Tibial artery (tissue), 4 donors: Measurements from ENCODE around the gene MAN1C1.

Experiments used
- DNase-seq, 2 donors: peaks; one replicate each; pipeline ENCODE4 v3.0.0-alpha.2; 2019
- H3K27ac ChIP-seq, 2 donors: fragments of 200-600 bp; sonication (generic) in 1 of 2; 1 replicate in 1 of 2; 2 replicates in 1 of 2; pipeline ENCODE4 v1.5.1; 2018 to 2019; ENCODE audit warnings: mild to moderate bottlenecking in 1 of 2
- H3K27me3 ChIP-seq, 2 donors: fragments of 200-600 bp; sonication (generic) in 1 of 2; one replicate each; pipeline versions ENCODE4 v1.5.1 to v1.6.0; 2016 to 2019
- H3K36me3 ChIP-seq, 3 donors: fragments of 200-600 bp; sonication (generic) in 2 of 3; one replicate each; pipeline ENCODE4 v1.5.1; 2016 to 2019; ENCODE audit warnings: mild to moderate bottlenecking in 2 of 3
- H3K4me1 ChIP-seq, 4 donors: fragments of 200-600 bp; sonication (generic) in 2 of 4; 1 replicate in 3 of 4; 2 replicates in 1 of 4; pipeline ENCODE4 v1.5.1; 2016 to 2019
- H3K4me3 ChIP-seq, 2 donors: fragments of 200-600 bp; sonication (generic) in 1 of 2; 1 replicate in 1 of 2; 2 replicates in 1 of 2; pipeline ENCODE4 v1.5.1; 2018 to 2019; ENCODE audit warnings: mild to moderate bottlenecking in 2 of 2
- H3K9me3 ChIP-seq, 3 donors: fragments of 200-600 bp; sonication (generic) in 1 of 3; one replicate each; pipeline ENCODE4 v1.5.1; 2016 to 2019
- CTCF ChIP-seq, 2 experiments: fragments of 200-600 bp in 1 of 2; fragments of 450-650 bp in 1 of 2; IDR thresholded peaks; one replicate each; pipeline ENCODE4 v1.5.1; 2017 to 2019; ENCODE audit warnings: antibody characterized with exemption in 2 of 2, mild to moderate bottlenecking in 1 of 2, moderate library complexity in 1 of 2
- intact Hi-C: fragments of 100-400 bp; cut with DNase I; formaldehyde crosslinking; loops from one replicate; pipeline ENCODE4 v1.15.0; 2023; ENCODE audit warnings: low total_unique reads

The MAN1C1 gene

DNA sequence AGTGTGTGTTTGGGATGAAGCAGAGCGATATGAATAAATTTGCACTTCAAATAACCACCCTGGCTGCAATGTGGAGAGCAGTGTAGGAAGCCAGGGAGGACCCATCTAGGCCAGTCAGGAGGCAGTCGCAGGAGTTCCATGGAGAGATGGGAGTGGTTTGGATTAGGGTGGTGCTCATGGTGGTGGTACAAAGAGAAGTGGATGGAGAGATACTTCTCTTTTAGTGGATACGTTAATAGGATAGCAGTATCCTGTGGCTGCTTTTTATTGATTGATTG is 58.2 kb downstream of the MAN1C1 start:
- no peaks in the 10 kb centered on the region for H3K36me3 ChIP-seq
- no peaks in the 10 kb centered on the region for H3K27me3 ChIP-seq
- no peak overlapping the region for H3K4me3 ChIP-seq
- H3K4me1 ChIP-seq: no peaks in the 10 kb centered on the region
- no peak overlapping the region for H3K27ac ChIP-seq
- intact Hi-C loops: no loop called here
- H3K9me3 ChIP-seq: no peaks in the 10 kb centered on the region
- no peak for TF ChIP-seq CTCF (IDR thresholded peaks at IDR 0.05)
- no peak for DNase-seq

GRCh38 chr1:25675729-25676476 is 59.3 kb downstream of the MAN1C1 start:
- TF ChIP-seq CTCF (IDR thresholded peaks at IDR 0.05): no peak
- Histone ChIP-seq H3K4me1 (no peaks in the 10 kb centered on the region), H3K4me3 (no peak overlapping the region), H3K36me3 (no peaks in the 10 kb centered on the region), H3K27ac (no peak overlapping the region), H3K9me3 (no peaks in the 10 kb centered on the region), H3K27me3 (no peaks in the 10 kb centered on the region)
- intact Hi-C loops: no loop called here
- peak in 1 of 2 donors; percentile 25 for DNase-seq

GRCh38 chr1:25676488-25676887 is 59.9 kb downstream of the MAN1C1 start:
- Histone ChIP-seq H3K27me3 (no peaks in the 10 kb centered on the region), H3K4me1 (no peaks in the 10 kb centered on the region), H3K36me3 (no peaks in the 10 kb centered on the region), H3K4me3 (no peak overlapping the region), H3K27ac (no peak overlapping the region), H3K9me3 (no peaks in the 10 kb centered on the region)
- intact Hi-C loops: no loop called here
- peak; percentile 38 to 49 for DNase-seq
- TF ChIP-seq CTCF (IDR thresholded peaks at IDR 0.05): no peak

- Histone ChIP-seq H3K4me1 (no peaks in the 10 kb centered on the region), H3K9me3 (no peaks in the 10 kb centered on the region), H3K4me3 (no peak overlapping the region), H3K36me3 (no peaks in the 10 kb centered on the region), H3K27me3 (no peaks in the 10 kb centered on the region), H3K27ac (no peak overlapping the region)
- DNase-seq: no peak
- intact Hi-C loops: no loop called here
- no peak for TF ChIP-seq CTCF (IDR thresholded peaks at IDR 0.05)
These were observed 60.7 kb downstream of the MAN1C1 start for GRCh38 chr1:25677193-25677773.

GRCh38 chr1:25679171-25679570 is 62.6 kb downstream of the MAN1C1 start:
- H3K27ac ChIP-seq: no peak overlapping the region
- intact Hi-C loops: no loop called here
- H3K4me1 ChIP-seq: peaks cover 0 to 12% (median 7%) of the 10 kb centered on the region in 4 donors
- H3K36me3 ChIP-seq: no peaks in the 10 kb centered on the region
- no peak for TF ChIP-seq CTCF (IDR thresholded peaks at IDR 0.05)
- H3K9me3 ChIP-seq: no peaks in the 10 kb centered on the region
- H3K27me3 ChIP-seq: no peaks in the 10 kb centered on the region
- DNase-seq: peak in 1 of 2 donors; percentile 15
- no peak overlapping the region for H3K4me3 ChIP-seq
